ENCODE measurements around the gene COX6A1. TPM values are rescaled to one million over a fixed set of nuclear protein-coding genes. Genes with fewer than 3 reads are reported as not detected.

Gene COX6A1
- total and polyA plus RNA-seq, 4 experiments from 2014 or later: 144 to 1,220 (median 493) TPM

DNA sequence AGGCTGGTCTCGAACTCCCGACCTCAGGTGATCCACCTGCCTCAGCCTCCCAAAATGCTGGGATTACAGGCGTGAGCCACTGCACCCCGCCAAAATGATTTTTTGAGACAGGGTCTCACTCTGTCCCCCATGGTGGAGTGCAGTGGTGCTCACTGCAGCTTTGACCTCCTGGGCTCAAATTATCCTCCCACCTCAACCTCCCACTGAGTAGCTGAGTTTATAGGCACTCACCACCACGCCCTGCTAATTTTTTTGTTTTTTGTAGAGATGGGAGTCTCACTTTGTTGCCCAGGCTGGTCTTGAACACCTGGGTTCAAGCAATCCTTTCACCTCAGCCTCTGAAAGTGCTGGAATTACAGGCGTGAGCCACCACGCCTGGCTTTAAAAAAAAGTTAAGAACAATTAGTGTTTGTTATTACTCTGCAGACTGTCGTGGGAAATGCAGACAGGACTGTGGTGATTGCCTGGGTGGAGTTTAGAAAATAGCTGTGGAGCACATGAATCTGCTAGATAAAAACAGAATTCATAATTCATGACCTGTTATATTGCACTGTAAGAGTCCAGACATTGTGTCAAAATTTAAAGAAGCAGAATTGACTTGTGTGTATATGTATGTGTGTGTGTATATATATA lies 9.2 kb upstream of the COX6A1 start:
- no peak for DNase-seq
- H3K36me3 Mint-ChIP-seq: no peaks in the 10 kb centered on the region
- H3K27me3 Mint-ChIP-seq: peaks cover 6 to 10% of the 10 kb centered on the region in 2 donors
- H3K4me1 Mint-ChIP-seq: peaks cover 0 to 4% (median 2%) of the 10 kb centered on the region in 4 donors
- Histone ChIP-seq H3K27ac (ENCODE audit: low read depth, low read length) (no peak overlapping the region), H3K9me3 (ENCODE audit: control insufficient read depth in 1 of 2, low read length in 2 of 2) (no peaks in the 10 kb centered on the region), H3K4me3 (ENCODE audit: low read length in 2 of 2) (no peak overlapping the region), H3K4me1 (ENCODE audit: insufficient read depth, low read length) (no peaks in the 10 kb centered on the region), H3K36me3 (ENCODE audit: insufficient read depth, low read length) (no peaks in the 10 kb centered on the region), H3K27me3 (ENCODE audit: insufficient read depth, low read length) (no peaks in the 10 kb centered on the region)
- H3K9me3 Mint-ChIP-seq: no peaks in the 10 kb centered on the region
- CTCF ChIA-PET (ENCODE audit: partially characterized antibody): interaction anchor here (0.8 to 4.5 kb wide), 4 partner anchors 68 to 103 kb away, joined by 4 to 14 read pairs (median 9); no protein-coding TSS in a partner anchor
- intact Hi-C loops (cut with micrococcal nuclease): no loop called here
- POLR2A ChIA-PET (ENCODE audit: partially characterized antibody): interaction anchor here (0.9 kb wide), 1 partner anchor 102 kb away, joined by 3 read pairs; no protein-coding TSS in a partner anchor
- H3K27ac Mint-ChIP-seq: peak overlapping the region in 1 of 7 donors; percentile 52
- H3K4me3 Mint-ChIP-seq: no peak overlapping the region

GRCh38 chr12:120429368-120429767 lies 8.5 kb upstream of the COX6A1 start:
- H3K4me3 ChIP-seq (ENCODE audit: low read length in 2 of 2): no peak overlapping the region
- Mint-ChIP-seq H3K4me3 (no peak overlapping the region), H3K9me3 (no peaks in the 10 kb centered on the region), H3K27ac (peak overlapping the region in 3 of 7 donors; percentile 35 to 70 (median 57)), H3K36me3 (no peaks in the 10 kb centered on the region), H3K27me3 (peaks cover 8 to 10% of the 10 kb centered on the region in 2 donors), H3K4me1 (peaks cover 0 to 4% (median 2%) of the 10 kb centered on the region in 4 donors)
- no peak for DNase-seq
- intact Hi-C loops (cut with micrococcal nuclease): no loop called here
- H3K27me3 ChIP-seq (ENCODE audit: insufficient read depth, low read length): no peaks in the 10 kb centered on the region
- no peaks in the 10 kb centered on the region for H3K4me1 ChIP-seq (ENCODE audit: insufficient read depth, low read length)
- ChIA-PET CTCF (ENCODE audit: partially characterized antibody) (interaction anchor here (0.8 to 4.5 kb wide), 5 partner anchors 69 to 151 kb away, joined by 3 to 14 read pairs (median 9); no protein-coding TSS in a partner anchor), POLR2A (ENCODE audit: partially characterized antibody) (no interaction called here)
- H3K36me3 ChIP-seq (ENCODE audit: insufficient read depth, low read length): no peaks in the 10 kb centered on the region
- no peaks in the 10 kb centered on the region for H3K9me3 ChIP-seq (ENCODE audit: control insufficient read depth in 1 of 2, low read length in 2 of 2)
- H3K27ac ChIP-seq (ENCODE audit: low read depth, low read length): no peak overlapping the region

GRCh38 chr12:120432772-120433525 lies 5.0 kb upstream of the COX6A1 start:
- H3K4me3 Mint-ChIP-seq: no peak overlapping the region
- no peaks in the 10 kb centered on the region for H3K27me3 ChIP-seq (ENCODE audit: insufficient read depth, low read length)
- no peak overlapping the region for H3K27ac ChIP-seq (ENCODE audit: low read depth, low read length)
- POLR2A ChIA-PET (ENCODE audit: partially characterized antibody): no interaction called here
- H3K36me3 Mint-ChIP-seq: peaks cover 0 to 3% of the 10 kb centered on the region in 2 donors
- no peaks in the 10 kb centered on the region for H3K36me3 ChIP-seq (ENCODE audit: insufficient read depth, low read length)
- H3K27me3 Mint-ChIP-seq: peaks cover 6 to 10% of the 10 kb centered on the region in 2 donors
- no peak for DNase-seq
- H3K9me3 ChIP-seq (ENCODE audit: control insufficient read depth in 1 of 2, low read length in 2 of 2): no peaks in the 10 kb centered on the region
- no peak overlapping the region for H3K4me3 ChIP-seq (ENCODE audit: low read length in 2 of 2)
- H3K4me1 ChIP-seq (ENCODE audit: insufficient read depth, low read length): peaks cover 5% of the 10 kb centered on the region
- H3K27ac Mint-ChIP-seq: no peak overlapping the region
- H3K9me3 Mint-ChIP-seq: no peaks in the 10 kb centered on the region
- intact Hi-C loops (cut with micrococcal nuclease): loop anchor here (10.0 kb wide), 1 partner anchor 282 kb away; the partner anchor contains the start of gene UNC119B
- H3K4me1 Mint-ChIP-seq: peaks cover 8 to 12% (median 9%) of the 10 kb centered on the region in 4 donors
- CTCF ChIA-PET (ENCODE audit: partially characterized antibody): interaction anchor here (1.0 kb wide), 3 partner anchors 20 to 76 kb away, joined by 3 to 4 read pairs (median 3); no protein-coding TSS in a partner anchor

DNA sequence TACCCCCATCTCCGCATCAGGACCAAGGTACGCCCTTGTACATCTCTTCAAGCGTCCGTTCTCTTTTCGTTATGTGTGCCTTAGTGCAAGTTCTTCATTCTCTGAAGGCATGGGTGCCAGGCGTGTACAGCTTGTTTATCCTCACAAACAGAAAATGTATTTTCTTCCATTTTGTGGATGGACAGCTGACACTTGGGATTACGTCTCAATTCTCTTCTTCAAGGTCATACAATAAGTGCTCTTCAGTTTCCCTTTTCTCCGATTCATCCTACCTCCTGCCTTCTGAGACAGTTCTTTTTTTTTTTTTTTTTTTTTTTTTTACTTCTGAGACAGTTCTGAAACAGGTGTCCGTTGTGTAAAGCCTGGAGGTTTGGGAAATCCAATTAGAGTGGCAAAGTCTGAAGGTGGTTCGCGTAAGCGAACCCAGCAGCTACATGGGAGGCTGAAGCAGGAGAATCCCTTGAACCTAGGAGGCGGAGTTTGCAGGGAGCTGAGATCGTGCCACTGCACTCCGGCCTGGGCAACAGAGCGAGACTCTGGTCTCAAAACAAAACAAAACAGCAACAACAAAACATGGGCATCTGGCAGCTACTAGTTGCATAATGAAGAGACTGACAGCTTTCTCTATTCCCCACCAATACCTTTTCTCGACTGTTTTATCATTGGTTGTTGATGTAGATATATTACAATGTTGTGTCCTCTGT lies 734 bp downstream of the COX6A1 start:
- H3K27ac Mint-ChIP-seq: peak overlapping the region; percentile 86 to 99 (median 96)
- no peaks in the 10 kb centered on the region for H3K27me3 ChIP-seq (ENCODE audit: insufficient read depth, low read length)
- peaks cover 3 to 36% of the 10 kb centered on the region in 2 donors for H3K36me3 Mint-ChIP-seq
- intact Hi-C loops (cut with micrococcal nuclease): loop anchor here (1.0 to 10.0 kb wide), 11 partner anchors 8 to 276 kb away; partner anchors contain the start of genes DYNLL1, GATC, POP5 and RNF10
- ChIA-PET POLR2A (ENCODE audit: partially characterized antibody) (interaction anchor here (0.8 to 4.1 kb wide), 10 partner anchors 12 to 237 kb away, joined by 3 to 32 read pairs (median 6); partner anchors contain the start of genes COQ5, POP5, RNF10 and RNU4-1), CTCF (ENCODE audit: partially characterized antibody) (interaction anchor here (0.7 to 3.9 kb wide), 12 partner anchors 14 to 1044 kb away, joined by 3 to 22 read pairs (median 8); partner anchors contain the start of genes DYNLL1, POP5, RNU4-1 and SIRT4)
- peaks cover 26% of the 10 kb centered on the region for H3K4me1 ChIP-seq (ENCODE audit: insufficient read depth, low read length)
- peak overlapping the region; percentile 92 to 99 (median 96) for H3K4me3 Mint-ChIP-seq
- no peaks in the 10 kb centered on the region for H3K9me3 ChIP-seq (ENCODE audit: control insufficient read depth in 1 of 2, low read length in 2 of 2)
- peaks cover 18 to 32% (median 27%) of the 10 kb centered on the region in 4 donors for H3K4me1 Mint-ChIP-seq
- DNase-seq: no peak
- no peaks in the 10 kb centered on the region for H3K9me3 Mint-ChIP-seq
- H3K36me3 ChIP-seq (ENCODE audit: insufficient read depth, low read length): peaks cover 12% of the 10 kb centered on the region
- H3K27ac ChIP-seq (ENCODE audit: low read depth, low read length): peak overlapping the region; percentile 76
- peaks cover 0 to 3% of the 10 kb centered on the region in 2 donors for H3K27me3 Mint-ChIP-seq
- peak overlapping the region; percentile 52 to 70 for H3K4me3 ChIP-seq (ENCODE audit: low read length in 2 of 2)

GRCh38 chr12:120439646-120440247 lies 1.8 kb downstream of the COX6A1 start:
- Histone ChIP-seq H3K4me3 (ENCODE audit: low read length in 2 of 2) (no peak overlapping the region), H3K9me3 (ENCODE audit: control insufficient read depth in 1 of 2, low read length in 2 of 2) (no peaks in the 10 kb centered on the region), H3K36me3 (ENCODE audit: insufficient read depth, low read length) (peaks cover 20% of the 10 kb centered on the region), H3K27ac (ENCODE audit: low read depth, low read length) (peak overlapping the region; percentile 3), H3K4me1 (ENCODE audit: insufficient read depth, low read length) (peaks cover 26% of the 10 kb centered on the region), H3K27me3 (ENCODE audit: insufficient read depth, low read length) (no peaks in the 10 kb centered on the region)
- peak overlapping the region in 5 of 7 donors; percentile 43 to 77 (median 72) for H3K27ac Mint-ChIP-seq
- no peaks in the 10 kb centered on the region for H3K27me3 Mint-ChIP-seq
- H3K9me3 Mint-ChIP-seq: no peaks in the 10 kb centered on the region
- intact Hi-C loops (cut with micrococcal nuclease): loop anchor here (1.0 to 10.0 kb wide), 8 partner anchors 27 to 275 kb away; partner anchors contain the start of genes DYNLL1, POP5, RNF10 and RNU4-1
- POLR2A ChIA-PET (ENCODE audit: partially characterized antibody): interaction anchor here (0.6 to 3.9 kb wide), 6 partner anchors 13 to 238 kb away, joined by 3 to 32 read pairs (median 3); partner anchors contain the start of genes RNU4-1, RNU4-2, RPLP0 and SRSF9
- CTCF ChIA-PET (ENCODE audit: partially characterized antibody): interaction anchor here (1.1 to 3.9 kb wide), 12 partner anchors 8 to 209 kb away, joined by 3 to 17 read pairs (median 8); partner anchors contain the start of genes DYNLL1 and SRSF9
- peaks cover 19 to 38% (median 28%) of the 10 kb centered on the region in 4 donors for H3K4me1 Mint-ChIP-seq
- peak overlapping the region in 7 of 8 donors; percentile 55 to 70 (median 63) for H3K4me3 Mint-ChIP-seq
- peak; percentile 67 to 85 (median 73) for DNase-seq
- peaks cover 9 to 42% of the 10 kb centered on the region in 2 donors for H3K36me3 Mint-ChIP-seq

DNA sequence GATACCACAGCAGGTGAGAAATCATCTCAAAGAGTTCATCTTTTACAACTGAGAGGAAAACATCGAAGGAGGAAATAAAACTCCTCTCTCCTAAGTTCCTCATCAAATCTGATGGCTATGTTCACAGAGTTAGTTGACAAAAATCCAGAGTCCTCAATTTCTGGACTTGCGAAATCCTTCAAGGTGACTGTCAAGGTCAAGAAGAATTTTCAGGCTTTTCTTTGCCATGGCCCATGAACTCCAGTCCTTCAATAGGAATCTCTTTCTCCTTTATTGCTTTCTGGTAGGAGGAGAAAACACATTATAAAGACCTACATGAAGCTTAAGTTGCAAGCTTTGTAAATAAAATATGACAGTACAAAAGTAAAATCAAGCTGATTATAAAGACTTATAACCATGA lies 6.8 kb downstream of the COX6A1 start:
- Histone ChIP-seq H3K4me1 (ENCODE audit: insufficient read depth, low read length) (peaks cover 29% of the 10 kb centered on the region), H3K4me3 (ENCODE audit: low read length in 2 of 2) (no peak overlapping the region), H3K9me3 (ENCODE audit: control insufficient read depth in 1 of 2, low read length in 2 of 2) (no peaks in the 10 kb centered on the region), H3K36me3 (ENCODE audit: insufficient read depth, low read length) (peaks cover 20% of the 10 kb centered on the region), H3K27ac (ENCODE audit: low read depth, low read length) (no peak overlapping the region), H3K27me3 (ENCODE audit: insufficient read depth, low read length) (no peaks in the 10 kb centered on the region)
- ChIA-PET CTCF (ENCODE audit: partially characterized antibody) (interaction anchor here (1.2 to 19.4 kb wide), 4 partner anchors 9 to 24 kb away, joined by 3 to 187 read pairs (median 10); partner anchors contain the start of gene SRSF9), POLR2A (ENCODE audit: partially characterized antibody) (interaction anchor here (1.3 to 3.5 kb wide), 3 partner anchors 22 to 153 kb away, joined by 4 to 10 read pairs (median 4); partner anchors contain the start of genes RNU4-2 and SRSF9)
- Mint-ChIP-seq H3K4me1 (peaks cover 18 to 50% (median 30%) of the 10 kb centered on the region in 4 donors), H3K36me3 (peaks cover 9 to 53% of the 10 kb centered on the region in 2 donors), H3K27me3 (no peaks in the 10 kb centered on the region), H3K4me3 (peak overlapping the region; percentile 92 to 99 (median 99)), H3K27ac (peak overlapping the region in 3 of 7 donors; percentile 57 to 99 (median 96)), H3K9me3 (peaks cover 0 to 6% (median 0%) of the 10 kb centered on the region in 8 donors)
- intact Hi-C loops (cut with micrococcal nuclease): no loop called here
- DNase-seq: no peak
